ENCODE data around the gene RAPGEF1. TPM values are rescaled to one million over a fixed set of nuclear protein-coding genes. Genes with fewer than 3 reads are reported as not detected.

The RAPGEF1 gene
- total RNA-seq, 2 experiments from 2014 or later, result 118 to 243 TPM

DNA sequence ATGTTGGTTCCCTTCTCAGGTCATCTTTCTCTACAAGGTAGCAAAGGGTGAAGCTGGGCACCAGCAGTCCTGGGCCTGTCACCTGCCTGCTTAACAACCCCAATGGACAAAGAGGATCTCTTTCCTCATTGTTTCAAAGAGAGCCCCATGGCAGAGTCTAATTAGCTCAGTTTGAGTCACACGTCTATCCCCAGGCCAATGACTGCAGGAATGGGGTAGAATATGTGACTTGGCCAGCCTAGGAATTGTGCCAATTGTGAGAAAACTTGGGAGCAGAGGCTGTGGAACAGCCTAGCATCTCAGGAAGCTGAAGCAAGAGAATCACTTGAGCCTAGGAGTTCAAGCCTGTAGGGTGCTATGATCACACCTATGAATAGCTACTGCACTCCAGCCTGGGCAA is 3.6 kb upstream of the RAPGEF1 start:
- CTCF ChIA-PET (ENCODE audit: unreplicated experiment), result interaction anchor here (1.2 to 1.7 kb wide), 2 partner anchors 16 to 69 kb away, joined by 4 to 5 read pairs; no protein-coding TSS in a partner anchor
- H2AFZ ChIP-seq (ENCODE audit: low read length), result peak overlapping the region; percentile 22; the same call in 1 of the 2 replicates
- peak overlapping the region; percentile 21 for H3K4me3 ChIP-seq (ENCODE audit: low read depth, low read length, poor library complexity, severe bottlenecking)
- peak overlapping the region; percentile 83 for H3K27ac ChIP-seq (ENCODE audit: low read depth, low read length, poor library complexity, severe bottlenecking)
- H3K4me1 ChIP-seq (ENCODE audit: insufficient read depth, low read length, poor library complexity, severe bottlenecking), result peaks cover 75% of the 10 kb centered on the region
- H3K79me2 ChIP-seq (ENCODE audit: insufficient read depth, low read depth, low read length), result peaks cover 8% of the 10 kb centered on the region
- TF ChIP-seq EZH2phosphoT487 (IDR thresholded peaks at IDR 0.05; ENCODE audit: borderline replicate concordance, low read depth, low read length) (no peak), CTCF (conservative IDR thresholded peaks at IDR 0.05; ENCODE audit: low read length) (no peak)
- intact Hi-C loops (cut with micrococcal nuclease; ENCODE audit: unreplicated experiment), result loop anchor here (5.0 kb wide), 1 partner anchor 371 kb away; no protein-coding TSS in a partner anchor
- peaks cover under 1% of the 10 kb centered on the region; the same call in 1 of the 2 replicates for H3K36me3 ChIP-seq (ENCODE audit: insufficient read depth, low read length)
- no peaks in the 10 kb centered on the region for H3K9me3 ChIP-seq (ENCODE audit: low read length)
- DNase-seq (ENCODE audit: low spot score), result no peak
- POLR2A ChIA-PET, result interaction anchor here (0.5 to 2.5 kb wide), 12 partner anchors 10 to 371 kb away, joined by 3 to 20 read pairs (median 5); no protein-coding TSS in a partner anchor
- BruUV-seq (replicated peaks), result no TSS peak
- no peaks in the 10 kb centered on the region for H3K9me2 ChIP-seq (ENCODE audit: insufficient read depth, low read length)
- H3K4me2 ChIP-seq (ENCODE audit: low read length), result peak overlapping the region; percentile 60
- no peaks in the 10 kb centered on the region for H4K20me1 ChIP-seq (ENCODE audit: insufficient read depth, low read length)

- Histone ChIP-seq H3K9me3 (ENCODE audit: low read length) (no peaks in the 10 kb centered on the region), H3K36me3 (ENCODE audit: insufficient read depth, low read length) (peaks cover 4% of the 10 kb centered on the region; the same call in 1 of the 2 replicates), H3K79me2 (ENCODE audit: insufficient read depth, low read depth, low read length) (peaks cover 12% of the 10 kb centered on the region), H3K9me2 (ENCODE audit: insufficient read depth, low read length) (no peaks in the 10 kb centered on the region), H3K4me1 (ENCODE audit: insufficient read depth, low read length, poor library complexity, severe bottlenecking) (peaks cover 71% of the 10 kb centered on the region), H3K27ac (ENCODE audit: low read depth, low read length, poor library complexity, severe bottlenecking) (peak overlapping the region; percentile 83), H4K20me1 (ENCODE audit: insufficient read depth, low read length) (no peaks in the 10 kb centered on the region), H3K4me2 (ENCODE audit: low read length) (peak overlapping the region; percentile 60), H3K4me3 (ENCODE audit: low read depth, low read length, poor library complexity, severe bottlenecking) (no peak overlapping the region), H2AFZ (ENCODE audit: low read length) (peak overlapping the region; percentile 22; the same call in 1 of the 2 replicates)
- CTCF ChIA-PET (ENCODE audit: unreplicated experiment), result interaction anchor here (0.5 to 1.7 kb wide), 5 partner anchors 9 to 92 kb away, joined by 3 to 7 read pairs (median 4); no protein-coding TSS in a partner anchor
- TF ChIP-seq EZH2phosphoT487 (IDR thresholded peaks at IDR 0.05; ENCODE audit: borderline replicate concordance, low read depth, low read length) (no peak), CTCF (conservative IDR thresholded peaks at IDR 0.05; ENCODE audit: low read length) (no peak)
- intact Hi-C loops (cut with micrococcal nuclease; ENCODE audit: unreplicated experiment), result loop anchor here (5.0 kb wide), 1 partner anchor 371 kb away; no protein-coding TSS in a partner anchor
- no peak for DNase-seq (ENCODE audit: low spot score)
- POLR2A ChIA-PET, result interaction anchor here (0.8 to 2.5 kb wide), 11 partner anchors 10 to 370 kb away, joined by 3 to 20 read pairs (median 5); no protein-coding TSS in a partner anchor
- no TSS peak for BruUV-seq (replicated peaks)
Measured at GRCh38 chr9:131743096-131743495, 3.2 kb upstream of the RAPGEF1 start.

- no peak overlapping the region for H2AFZ ChIP-seq (ENCODE audit: low read length)
- H3K36me3 ChIP-seq (ENCODE audit: insufficient read depth, low read length), result peaks cover 19% of the 10 kb centered on the region; the same call in 1 of the 2 replicates
- TF ChIP-seq CTCF (conservative IDR thresholded peaks at IDR 0.05; ENCODE audit: low read length), result no peak
- no peak for TF ChIP-seq EZH2phosphoT487 (IDR thresholded peaks at IDR 0.05; ENCODE audit: borderline replicate concordance, low read depth, low read length)
- BruUV-seq (replicated peaks), result no TSS peak
- H3K9me3 ChIP-seq (ENCODE audit: low read length), result no peaks in the 10 kb centered on the region
- no peak overlapping the region for H3K4me2 ChIP-seq (ENCODE audit: low read length)
- POLR2A ChIA-PET, result no interaction called here
- H3K9me2 ChIP-seq (ENCODE audit: insufficient read depth, low read length), result no peaks in the 10 kb centered on the region
- H3K79me2 ChIP-seq (ENCODE audit: insufficient read depth, low read depth, low read length), result peaks cover 34% of the 10 kb centered on the region
- no peak overlapping the region for H3K27ac ChIP-seq (ENCODE audit: low read depth, low read length, poor library complexity, severe bottlenecking)
- intact Hi-C loops (cut with micrococcal nuclease; ENCODE audit: unreplicated experiment), result loop anchor here (2.0 to 5.0 kb wide), 2 partner anchors 369 to 390 kb away; no protein-coding TSS in a partner anchor
- H4K20me1 ChIP-seq (ENCODE audit: insufficient read depth, low read length), result no peaks in the 10 kb centered on the region
- H3K4me3 ChIP-seq (ENCODE audit: low read depth, low read length, poor library complexity, severe bottlenecking), result no peak overlapping the region
- peaks cover 70% of the 10 kb centered on the region for H3K4me1 ChIP-seq (ENCODE audit: insufficient read depth, low read length, poor library complexity, severe bottlenecking)
- DNase-seq (ENCODE audit: low spot score), result no peak
- CTCF ChIA-PET (ENCODE audit: unreplicated experiment), result interaction anchor here (0.8 kb wide), 1 partner anchor 75 kb away, joined by 3 read pairs; no protein-coding TSS in a partner anchor
Measured at GRCh38 chr9:131740898-131741297, 1.0 kb upstream of the RAPGEF1 start.
